HL-60 (cell line): ENCODE measurements around the gene DARS2.

ENCODE experiments used
- DNase-seq, 2 experiments: peaks; one replicate each; pipeline ENCODE4 v3.0.0-alpha.2; 2010 to 2020; ENCODE audit warnings: low read depth in 1 of 2, low spot score in 1 of 2
- H3K27ac ChIP-seq: fragments of 250-450 bp; sonication (Bioruptor Pico); replicated peaks from 2 replicates; pipeline ENCODE4 v1.5.1; 2020; ENCODE audit warnings: mild to moderate bottlenecking, moderate library complexity
- H3K27me3 ChIP-seq: fragments of 250-450 bp; sonication (Bioruptor Pico); 2 replicates; pipeline ENCODE4 v1.5.1; 2021; ENCODE audit warnings: mild to moderate bottlenecking, moderate library complexity; ENCODE audit not compliant: insufficient read depth, poor library complexity, severe bottlenecking
- H3K4me3 ChIP-seq: replicated peaks from 2 replicates; pipeline ENCODE4 v1.5.1; 2011; ENCODE audit warnings: mild to moderate bottlenecking, control low read depth, low read length; ENCODE audit not compliant: insufficient read depth
- GABPA ChIP-seq: IDR thresholded peaks from 2 replicates; pipeline ENCODE4 v1.6.1; 2012; ENCODE audit warnings: low read depth
- POLR2AphosphoS5 ChIP-seq: IDR thresholded peaks from 2 replicates; pipeline ENCODE4 v1.6.1; 2012; ENCODE audit warnings: low read depth
- REST ChIP-seq: IDR thresholded peaks from 2 replicates; pipeline ENCODE4 v1.6.1; 2012; ENCODE audit warnings: low read depth; ENCODE audit not compliant: insufficient replicate concordance
- SPI1 ChIP-seq: IDR thresholded peaks from 2 replicates; pipeline ENCODE4 v1.6.1; 2012; ENCODE audit warnings: low read depth, mild to moderate bottlenecking, borderline replicate concordance
- TF ChIP-seq, protein P1 (sequence below): IDR thresholded peaks from one replicate; pipeline ENCODE4 v1.5.1; 2011; ENCODE audit warnings: low read length, control low read depth, inconsistent platforms; ENCODE audit not compliant: insufficient read depth

The DARS2 gene

DNA sequence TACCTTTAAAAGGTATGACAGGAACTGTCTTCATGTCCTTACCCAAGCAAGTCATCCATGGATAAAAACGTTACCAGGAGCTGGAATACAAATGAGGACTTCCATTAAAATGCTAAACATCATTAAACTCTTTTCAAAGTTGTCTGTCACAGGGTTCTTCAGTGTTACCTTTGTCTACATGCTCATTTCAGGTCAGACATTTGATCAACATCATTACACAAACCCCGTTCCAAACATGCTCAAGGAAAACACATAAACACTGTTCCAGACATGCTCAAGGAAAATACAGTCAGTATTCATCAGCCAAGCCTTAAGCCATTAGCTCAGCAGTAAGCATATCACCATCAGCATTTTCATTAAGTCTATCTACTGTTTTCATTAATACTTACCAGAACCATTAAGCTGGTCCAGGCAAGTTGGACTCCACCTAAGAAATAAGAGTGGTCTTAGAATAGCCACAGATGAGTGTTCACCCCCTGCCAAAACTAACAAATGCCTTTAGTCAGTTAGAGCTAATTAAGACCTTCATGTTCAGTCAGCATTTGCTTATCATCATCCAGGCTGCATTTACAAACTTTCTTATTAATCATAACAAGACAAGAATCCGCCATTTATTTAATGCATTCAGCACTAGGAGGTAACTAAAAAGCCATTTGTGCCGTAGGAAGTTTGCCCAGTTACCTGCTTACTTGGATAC is 41.1 kb downstream of the DARS2 start:
- peak in 1 of 2 experiments; percentile 47 for DNase-seq
- Histone ChIP-seq H3K27me3 (no peaks in the 10 kb centered on the region), H3K4me3 (peak overlapping the region; percentile 60), H3K27ac (peak overlapping the region; percentile 93)
- no peak for TF ChIP-seq SPI1
- TF ChIP-seq GABPA = no peak
- no peak for TF ChIP-seq REST
- no peak for TF ChIP-seq POLR2AphosphoS5
- TF ChIP-seq, protein P1, sequence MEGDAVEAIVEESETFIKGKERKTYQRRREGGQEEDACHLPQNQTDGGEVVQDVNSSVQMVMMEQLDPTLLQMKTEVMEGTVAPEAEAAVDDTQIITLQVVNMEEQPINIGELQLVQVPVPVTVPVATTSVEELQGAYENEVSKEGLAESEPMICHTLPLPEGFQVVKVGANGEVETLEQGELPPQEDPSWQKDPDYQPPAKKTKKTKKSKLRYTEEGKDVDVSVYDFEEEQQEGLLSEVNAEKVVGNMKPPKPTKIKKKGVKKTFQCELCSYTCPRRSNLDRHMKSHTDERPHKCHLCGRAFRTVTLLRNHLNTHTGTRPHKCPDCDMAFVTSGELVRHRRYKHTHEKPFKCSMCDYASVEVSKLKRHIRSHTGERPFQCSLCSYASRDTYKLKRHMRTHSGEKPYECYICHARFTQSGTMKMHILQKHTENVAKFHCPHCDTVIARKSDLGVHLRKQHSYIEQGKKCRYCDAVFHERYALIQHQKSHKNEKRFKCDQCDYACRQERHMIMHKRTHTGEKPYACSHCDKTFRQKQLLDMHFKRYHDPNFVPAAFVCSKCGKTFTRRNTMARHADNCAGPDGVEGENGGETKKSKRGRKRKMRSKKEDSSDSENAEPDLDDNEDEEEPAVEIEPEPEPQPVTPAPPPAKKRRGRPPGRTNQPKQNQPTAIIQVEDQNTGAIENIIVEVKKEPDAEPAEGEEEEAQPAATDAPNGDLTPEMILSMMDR = no peak

DNA sequence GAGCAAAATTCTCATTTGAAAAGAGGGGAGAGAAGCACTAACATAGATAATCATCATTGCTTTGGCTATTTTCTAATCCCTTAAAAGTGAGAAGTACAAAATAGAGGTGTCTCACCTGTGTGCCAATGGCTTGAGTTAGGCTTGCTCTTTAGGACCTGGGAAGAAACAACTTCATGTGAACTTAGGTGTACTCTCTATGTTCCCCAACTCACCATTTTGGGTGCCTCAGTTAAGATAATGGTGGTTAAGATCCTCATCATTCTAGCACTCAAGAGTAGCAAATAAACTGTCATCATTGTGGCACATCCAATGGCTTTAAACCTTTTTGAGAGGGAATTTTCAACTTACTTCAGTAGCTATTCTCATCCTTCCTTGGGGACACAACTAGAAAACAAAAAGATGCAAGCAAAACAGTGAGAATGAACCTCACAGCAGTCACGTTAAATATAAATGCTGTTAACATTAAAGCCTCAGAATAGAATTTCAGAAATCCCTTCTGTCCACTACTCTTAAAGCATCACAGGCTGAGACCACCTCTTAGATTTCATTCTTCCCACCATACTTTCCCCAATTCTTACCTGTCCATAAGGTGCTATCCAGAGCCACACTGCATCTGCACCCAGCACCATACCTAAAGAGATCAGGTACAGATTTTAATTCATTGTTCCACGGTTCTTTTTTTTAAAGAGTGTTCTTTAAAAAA is 42.1 kb downstream of the DARS2 start:
- DNase-seq = no peak

More for the DNA sequence above, 42.1 kb downstream of the DARS2 start:
- TF ChIP-seq GABPA = no peak
- TF ChIP-seq REST = no peak
- no peak for TF ChIP-seq SPI1
- TF ChIP-seq, protein P1 = no peak
- no peak for TF ChIP-seq POLR2AphosphoS5
- H3K4me3 ChIP-seq = peak overlapping the region; percentile 60
- H3K27ac ChIP-seq = peak overlapping the region; percentile 93
- H3K27me3 ChIP-seq = no peaks in the 10 kb centered on the region
